Fibroblast of skin of right quadriceps (primary cell): ENCODE results near the gene LRBA.

Experiments used
- DNase-seq: peaks from one replicate; pipeline ENCODE4 v3.0.0-alpha.2; 2013

Gene LRBA

DNA sequence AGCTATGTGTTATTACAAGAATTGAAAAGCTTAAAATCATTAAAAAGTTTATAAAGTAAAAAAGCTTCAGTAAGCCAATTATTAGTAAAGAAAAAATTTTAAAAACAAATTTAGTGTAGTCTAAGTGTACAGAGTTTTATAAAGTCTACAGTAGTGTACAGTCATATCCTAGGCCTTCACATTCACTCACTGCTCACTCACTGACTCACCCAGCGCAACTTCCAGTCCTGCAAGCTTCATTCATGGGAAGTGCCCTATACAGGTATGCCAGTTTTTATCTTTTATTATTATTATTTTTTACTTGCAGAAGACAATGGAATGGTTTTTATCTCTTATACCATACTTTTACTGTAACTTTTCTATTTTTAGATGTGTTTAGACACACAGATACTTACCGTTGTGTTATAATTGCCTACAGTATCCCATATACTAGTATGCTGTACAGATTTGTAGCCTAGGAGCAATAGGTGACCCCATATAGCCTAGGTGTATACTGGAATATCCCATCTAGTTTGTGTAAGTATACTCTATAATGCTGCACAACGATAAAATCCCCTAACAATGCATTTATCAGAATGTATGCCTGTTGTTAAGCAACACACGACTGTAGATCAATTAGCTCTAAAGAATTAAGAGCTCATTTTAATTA is 706.1 kb downstream of the LRBA start:
- DNase-seq, result peak; percentile 64

DNA sequence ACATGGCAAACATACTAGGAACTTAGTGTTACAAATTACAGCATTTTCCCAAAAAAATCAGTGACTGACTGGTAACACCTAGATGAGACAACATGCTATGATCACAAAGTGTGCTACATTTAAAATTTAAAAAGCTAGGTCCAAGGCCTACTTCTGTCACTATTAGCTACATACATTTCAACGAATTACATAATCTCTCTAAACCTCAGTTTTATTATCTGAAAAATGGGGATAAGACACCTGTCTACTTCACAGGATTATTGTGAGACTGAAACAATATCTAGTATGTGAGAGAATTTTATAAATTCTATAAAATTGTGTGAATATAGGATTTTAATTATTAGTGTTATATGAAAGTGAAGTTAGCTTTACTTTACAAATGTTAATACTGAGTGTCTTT is 708.4 kb downstream of the LRBA start:
- DNase-seq, result no peak

GRCh38 chr4:150305995-150306394 is 709.1 kb downstream of the LRBA start:
- peak; percentile 77 for DNase-seq

- DNase-seq, result peak; percentile 96
Measured at GRCh38 chr4:150302553-150302952, 712.5 kb downstream of the LRBA start.

DNA sequence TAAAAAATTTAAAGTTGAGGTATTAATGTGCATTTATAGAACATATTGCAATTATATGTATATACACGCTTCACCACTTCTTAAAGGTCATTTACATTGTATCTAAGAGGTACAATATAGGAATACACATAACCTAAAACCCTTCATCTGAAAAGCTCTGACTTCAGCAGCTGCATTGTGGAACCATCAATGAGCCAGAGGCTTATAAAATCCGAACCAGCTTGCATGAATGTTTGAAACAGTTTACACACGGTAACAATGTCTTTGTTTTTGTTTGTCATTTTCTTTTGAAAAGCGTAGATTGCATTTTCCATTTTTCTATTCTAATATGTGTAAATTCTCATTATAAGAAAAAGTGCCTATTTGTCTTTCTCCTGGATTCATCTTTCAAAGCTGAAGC is 715.3 kb downstream of the LRBA start:
- DNase-seq, result no peak

GRCh38 chr4:150297861-150298474 is 717.1 kb downstream of the LRBA start:
- DNase-seq, result peak; percentile 59

GRCh38 chr4:150289881-150290280 is 725.2 kb downstream of the LRBA start:
- no peak for DNase-seq

- no peak for DNase-seq
Measured at GRCh38 chr4:150289198-150289597, 725.9 kb downstream of the LRBA start.

DNA sequence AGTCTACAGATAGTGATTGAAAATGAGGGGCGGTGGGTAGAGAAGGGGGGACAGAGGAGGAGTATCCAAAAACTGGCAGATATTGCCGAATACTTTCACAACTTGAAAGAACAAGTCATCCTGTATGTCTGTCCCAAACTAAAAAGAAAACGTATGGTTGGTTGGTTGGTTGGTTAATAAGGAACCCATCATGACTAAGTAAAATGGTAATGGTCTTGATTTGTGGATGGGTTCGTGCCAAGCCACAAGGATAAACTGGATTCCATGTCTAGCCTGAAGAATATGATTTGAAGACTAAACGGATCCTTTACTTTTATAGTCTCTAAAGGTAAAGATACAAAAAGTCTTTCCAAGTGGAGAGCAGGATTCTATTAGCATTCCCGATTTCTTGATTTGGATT is 728.4 kb downstream of the LRBA start:
- no peak for DNase-seq

GRCh38 chr4:150283689-150284088 is 731.4 kb downstream of the LRBA start:
- DNase-seq, result peak; percentile 97

DNA sequence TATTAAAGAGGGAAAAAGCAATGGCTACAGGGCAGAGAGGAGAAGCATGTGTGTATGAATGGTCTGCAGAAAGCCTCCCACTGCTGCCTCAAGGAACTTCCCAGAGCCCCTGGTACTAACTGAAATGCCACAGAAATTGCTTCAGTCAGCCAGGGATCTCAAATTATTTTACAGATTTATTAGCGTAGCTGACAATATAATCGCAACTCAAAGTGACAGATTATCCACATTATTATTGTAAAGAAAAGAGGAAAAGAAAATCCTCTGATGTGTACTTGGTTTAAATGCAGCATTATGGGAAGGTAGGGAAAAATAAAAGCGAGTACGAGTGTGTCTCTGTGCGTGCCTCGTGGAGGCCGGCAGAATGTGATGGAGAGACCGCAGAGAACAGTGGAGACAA is 734.1 kb downstream of the LRBA start:
- no peak for DNase-seq

GRCh38 chr4:150280081-150280895 is 734.8 kb downstream of the LRBA start:
- peak; percentile 95 for DNase-seq

DNA sequence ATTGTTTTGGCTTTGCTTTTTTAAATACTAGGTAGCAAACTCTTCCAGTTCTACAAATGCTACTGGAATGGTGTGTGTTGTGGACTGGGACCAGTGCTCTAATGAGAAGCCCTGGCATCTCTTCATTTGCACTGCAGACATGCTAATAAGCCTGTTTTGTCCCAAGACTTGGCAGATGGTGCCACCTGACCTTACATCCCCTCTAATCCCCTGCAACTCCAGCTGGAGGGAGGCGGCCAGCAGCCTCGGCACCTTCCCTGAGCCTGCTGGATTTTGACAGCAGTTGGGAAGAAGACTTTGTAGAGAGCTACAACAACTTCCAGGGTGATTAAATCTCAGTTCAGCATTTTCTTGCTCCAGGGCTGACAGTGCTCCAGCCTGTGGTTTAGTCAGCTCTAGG is 736.9 kb downstream of the LRBA start:
- no peak for DNase-seq

GRCh38 chr4:150268444-150268843 is 746.6 kb downstream of the LRBA start:
- no peak for DNase-seq

GRCh38 chr4:150265806-150266205 is 749.3 kb downstream of the LRBA start:
- no peak for DNase-seq

DNA sequence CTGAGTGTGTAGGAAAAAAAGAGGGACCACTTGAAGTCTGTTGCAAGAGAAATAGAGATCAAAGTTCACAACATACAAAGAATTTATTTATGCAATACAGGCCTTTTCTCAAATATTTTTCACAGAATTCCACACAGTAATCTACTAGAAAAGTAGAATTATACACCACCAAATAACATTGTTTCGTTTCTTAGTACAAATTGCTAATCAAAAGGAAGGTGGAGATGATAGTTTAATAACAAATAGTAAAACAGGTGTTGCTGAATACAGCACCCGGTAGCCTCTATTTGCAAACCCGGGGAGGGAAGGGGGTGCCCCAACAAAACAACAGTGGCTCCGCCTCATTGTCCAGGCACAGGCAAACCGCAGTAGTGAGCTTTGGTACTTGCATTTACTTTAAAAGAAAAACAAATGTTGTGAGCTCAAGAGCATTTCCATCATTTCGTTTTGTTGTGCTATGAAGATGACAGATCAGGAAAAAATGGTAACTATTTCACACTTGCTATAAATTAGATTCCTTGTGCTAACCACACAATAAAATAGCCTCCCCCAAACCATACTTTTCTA is 750.4 kb downstream of the LRBA start:
- peak; percentile 74 for DNase-seq

DNA sequence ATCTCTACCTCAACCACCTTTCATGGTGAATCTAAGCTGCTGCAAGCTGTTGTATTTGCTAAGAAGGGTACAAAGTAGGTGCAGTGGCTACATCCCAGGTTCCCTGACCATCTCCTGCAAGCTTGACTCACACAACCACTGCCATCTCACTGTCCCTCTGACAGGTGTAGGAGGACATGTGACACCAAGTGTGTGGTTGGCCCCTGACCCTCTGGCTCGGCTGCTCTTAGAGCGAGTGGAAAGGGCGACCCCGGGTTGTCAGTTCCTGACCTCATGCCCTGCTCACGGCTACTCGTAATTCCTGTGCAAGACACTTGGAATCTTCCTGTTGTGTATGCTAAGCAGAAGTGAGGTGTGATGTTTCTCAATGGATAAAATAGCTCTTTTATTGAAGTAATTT is 752.5 kb downstream of the LRBA start:
- DNase-seq, result no peak

DNA sequence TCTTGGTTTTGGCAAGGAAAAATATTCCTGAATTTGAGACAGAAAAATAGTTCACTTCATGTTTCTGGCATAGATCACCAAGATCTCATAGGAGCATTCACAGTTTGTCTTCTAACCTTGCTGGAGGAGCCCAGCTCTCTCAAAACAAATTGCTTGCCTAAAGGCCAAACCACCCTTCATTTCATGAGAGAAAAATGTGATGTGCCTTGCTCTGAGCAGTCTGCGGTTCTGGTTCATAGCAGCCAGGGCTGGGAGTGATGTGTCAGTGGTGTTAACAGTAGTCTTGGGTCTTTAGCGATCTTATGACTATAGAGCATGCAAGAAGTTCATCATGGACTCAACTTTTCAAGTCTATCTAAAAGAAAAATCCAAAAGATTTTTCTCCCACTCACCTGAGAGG is 753.5 kb downstream of the LRBA start:
- DNase-seq, result no peak

- no peak for DNase-seq
Measured at GRCh38 chr4:150259861-150260567, 755.1 kb downstream of the LRBA start.

GRCh38 chr4:150258569-150258968 is 756.5 kb downstream of the LRBA start:
- DNase-seq, result no peak

GRCh38 chr4:150256841-150257730 is 758.0 kb downstream of the LRBA start:
- DNase-seq, result no peak

GRCh38 chr4:150256225-150256620 is 758.9 kb downstream of the LRBA start:
- no peak for DNase-seq
